Stimulated activated CD4-positive, alpha-beta T cell treated with anti-CD3 and anti-CD28 coated beads, Interleukin-12 subunit alpha, Interleukin-12 subunit beta, amount 100 ng/mL, for 24 hours (primary cell): Measurements from ENCODE around the gene MGAT4D.
"Not testable (repeated sequence)": the region's sequence is repeated elsewhere in the genome, so short reads cannot be mapped to it uniquely, and the experiment has no call there.

Experiments
- DNase-seq, 2 experiments: peaks; one replicate each; pipeline ENCODE4 v3.0.0-alpha.2; 2020; ENCODE audit warnings: low read depth in 2 of 2

Gene MGAT4D

DNA sequence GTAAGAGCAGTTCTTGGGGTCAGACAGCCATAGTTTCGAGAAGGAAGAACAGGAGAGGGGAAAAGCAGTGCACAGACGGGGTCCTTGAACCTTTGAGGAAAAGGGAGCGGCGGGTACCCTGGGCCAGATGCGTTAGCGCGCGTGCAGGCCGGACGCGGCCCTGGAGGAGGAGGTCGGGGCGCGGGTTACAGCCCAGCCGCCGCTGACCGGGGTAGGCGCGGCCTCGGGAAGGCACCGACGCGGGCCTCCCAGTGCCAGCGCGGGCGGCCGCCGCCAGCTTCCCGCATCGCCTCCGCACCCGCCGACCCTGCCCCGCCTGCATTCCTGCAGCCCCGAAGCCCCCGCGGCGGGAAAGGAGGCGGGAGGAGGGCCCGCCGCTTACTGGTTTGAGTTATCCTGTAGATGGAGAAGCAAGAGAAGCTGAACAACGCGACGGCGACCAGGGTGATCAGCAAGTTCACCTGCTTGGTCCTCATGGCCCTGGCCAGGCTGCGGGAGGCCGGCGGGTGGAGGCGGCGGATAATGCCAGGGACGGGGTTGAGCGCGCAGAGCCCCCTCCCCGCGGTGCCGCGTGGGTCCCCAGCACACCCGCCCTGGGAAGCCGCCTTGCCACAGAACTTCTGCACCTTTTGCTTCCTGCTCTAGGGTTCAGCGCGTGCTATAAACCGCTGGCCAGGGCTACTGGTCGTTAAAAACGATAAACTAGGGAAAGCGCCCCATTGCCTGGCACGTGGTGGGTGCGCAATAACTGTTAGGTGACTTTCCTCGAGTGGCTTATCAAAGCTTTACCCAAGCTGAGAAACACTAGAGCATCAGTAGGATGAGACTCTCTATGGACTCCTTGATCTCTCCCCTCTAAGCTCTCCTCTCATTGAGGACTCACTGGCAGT lies at the start of gene MGAT4D:
Gene MGAT4D, minus strand, starts transcription at position 547 of the 890 bp plus-strand sequence. Its CDS starts 71 bp downstream, at position 476.
- DNase-seq = no peak

DNA sequence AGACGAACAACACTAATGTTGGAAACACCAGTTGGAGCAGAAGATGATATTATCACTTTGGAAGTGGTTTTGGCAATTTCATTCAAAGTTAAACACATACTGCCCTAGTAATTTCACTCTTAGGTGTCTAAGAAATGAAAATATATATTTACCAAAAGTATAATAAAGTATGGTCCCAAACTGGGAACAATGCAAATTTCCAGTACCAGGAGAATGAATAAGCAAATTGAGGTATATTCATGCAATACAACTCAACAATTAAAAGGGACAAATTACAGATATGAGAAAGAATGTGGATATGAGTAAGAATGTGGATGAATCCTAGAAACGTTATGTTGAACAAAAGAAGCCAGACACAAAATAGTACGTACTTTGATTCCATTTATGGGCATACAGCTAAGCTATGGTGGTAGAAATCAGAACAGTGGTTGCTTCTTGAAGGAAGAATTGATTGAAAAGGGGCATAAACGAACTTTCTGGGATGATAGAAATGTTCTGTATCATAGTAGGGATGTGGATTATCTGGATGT lies 35.9 kb upstream of the MGAT4D start:
- no peak for DNase-seq

DNA sequence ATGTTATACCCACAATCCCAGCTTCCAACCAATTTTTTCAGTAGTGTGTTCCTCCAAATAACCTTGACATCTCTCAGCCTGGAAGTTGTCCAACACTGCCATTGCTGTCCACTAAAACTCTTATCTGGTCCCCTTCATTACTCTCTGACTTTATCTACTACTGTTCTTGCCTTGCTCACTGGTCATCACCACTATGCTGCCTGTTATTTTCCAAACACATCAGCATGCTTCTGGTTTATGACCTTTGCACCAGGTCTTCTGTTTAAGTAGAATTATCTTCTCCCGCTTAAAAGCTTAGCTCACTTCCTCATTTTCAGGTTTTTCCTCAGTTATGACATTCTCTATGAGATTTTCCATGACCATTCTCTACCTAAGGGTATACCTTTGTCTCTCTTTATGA lies 31.3 kb upstream of the MGAT4D start:
- DNase-seq = no peak

GRCh38 chr4:140523857-140524742 lies 26.0 kb upstream of the MGAT4D start, which contains the start of gene ELMOD2:
ELMOD2 (plus strand) TSS chr4:140524168; CDS start chr4:140525429, 1,261 bp downstream.
- DNase-seq = peak; percentile 94 to 95

GRCh38 chr4:140523370-140523856 lies 25.3 kb upstream of the MGAT4D start:
- DNase-seq = no peak

DNA sequence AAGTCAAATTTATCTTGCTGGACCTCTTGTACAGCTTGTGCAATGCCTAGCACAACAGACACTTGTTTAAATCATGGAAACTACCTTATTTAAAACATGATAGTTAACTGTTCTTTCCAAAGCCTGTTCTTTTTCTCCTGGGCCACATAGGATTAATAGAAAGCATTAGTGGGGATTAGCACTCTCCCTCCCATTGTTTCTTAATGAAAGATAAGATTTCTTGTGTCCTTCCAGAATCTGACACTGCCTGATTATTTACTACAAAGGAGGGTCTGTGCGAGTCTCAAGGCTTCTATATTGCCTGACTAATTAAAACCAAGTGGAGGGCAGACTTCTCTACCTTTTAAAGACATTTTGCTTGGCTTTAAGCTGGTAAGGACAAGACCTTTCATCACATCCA lies 17.3 kb upstream of the MGAT4D start:
- no peak for DNase-seq

DNA sequence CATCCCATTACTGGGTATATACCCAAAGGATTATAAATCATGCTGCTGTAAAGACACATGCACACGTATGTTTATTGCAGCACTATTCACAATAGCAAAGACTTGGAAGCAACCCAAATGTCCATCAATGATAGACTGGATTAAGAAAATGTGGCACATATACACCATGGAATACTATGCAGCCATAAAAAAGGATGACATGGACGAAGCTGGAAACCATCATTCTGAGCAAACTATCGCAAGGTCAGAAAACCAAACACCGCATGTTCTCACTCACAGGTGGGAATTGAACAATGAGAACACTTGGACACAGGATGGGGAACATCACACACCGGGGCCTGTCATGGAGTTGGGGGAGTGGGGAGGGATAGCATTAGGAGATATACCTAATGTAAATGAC lies 15.7 kb upstream of the MGAT4D start:
- DNase-seq = not testable (repeated sequence)

GRCh38 chr4:140504261-140504660 lies 6.2 kb upstream of the MGAT4D start:
- no peak for DNase-seq

DNA sequence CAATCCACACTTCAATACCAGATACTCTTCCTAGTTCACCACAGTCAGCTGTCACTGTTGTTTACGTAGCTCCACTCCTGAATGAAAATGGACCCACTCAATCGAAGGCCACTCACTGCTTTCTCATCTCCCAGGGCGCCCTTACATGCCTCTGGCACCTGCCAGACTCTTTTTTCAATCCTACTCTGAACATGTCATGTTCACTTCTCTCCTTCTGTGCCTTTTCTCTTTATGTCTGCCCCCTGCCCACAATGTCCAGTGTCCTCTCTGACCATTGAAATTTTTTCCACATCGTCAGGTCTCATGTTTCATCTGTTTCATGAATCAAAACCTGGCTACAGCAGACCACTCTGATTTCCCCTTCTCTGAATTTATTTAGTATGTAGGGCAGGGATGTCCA lies 1.3 kb upstream of the MGAT4D start:
- no peak for DNase-seq

- no peak for DNase-seq
Measured at GRCh38 chr4:140497405-140497746, 717 bp downstream of the MGAT4D start.

- DNase-seq = no peak
Measured at GRCh38 chr4:140485939-140486338, 12.2 kb downstream of the MGAT4D start.

DNA sequence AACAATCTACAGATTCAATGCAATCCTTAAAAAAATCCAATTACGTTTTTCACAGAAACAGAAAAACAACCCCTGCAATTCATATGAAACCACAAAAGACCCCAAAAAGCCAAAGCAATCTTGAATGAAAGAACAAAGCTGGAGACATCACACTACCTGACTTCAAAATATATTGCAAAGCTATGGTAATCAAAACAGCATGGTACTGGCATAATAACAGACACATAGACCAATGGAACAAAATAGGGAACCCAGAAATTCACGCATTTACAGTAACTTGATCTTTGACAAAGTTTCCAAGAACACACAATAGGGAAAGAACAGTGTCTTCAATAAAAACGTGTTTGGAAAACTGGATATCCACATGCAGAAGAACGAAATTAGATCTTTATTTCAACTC lies 14.6 kb downstream of the MGAT4D start:
- DNase-seq = no peak

DNA sequence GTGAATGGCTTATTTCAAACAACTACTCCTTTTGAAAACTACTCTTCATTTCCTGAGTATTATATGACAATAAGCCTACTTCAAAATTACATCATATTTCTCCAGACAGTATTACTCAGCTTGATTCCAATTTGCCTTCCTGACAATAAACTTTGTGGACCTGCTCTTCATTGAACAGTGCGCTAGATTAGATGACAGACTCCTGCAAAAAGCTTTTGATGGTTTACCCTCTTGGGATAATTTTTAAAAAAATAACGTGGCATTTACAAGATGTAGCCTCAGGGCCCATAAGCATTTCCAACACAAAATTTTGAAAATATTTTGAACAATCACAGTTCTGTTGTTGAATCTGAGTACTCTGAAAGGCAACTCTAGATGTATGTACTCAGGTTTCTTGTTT lies 25.9 kb downstream of the MGAT4D start:
- no peak for DNase-seq

DNA sequence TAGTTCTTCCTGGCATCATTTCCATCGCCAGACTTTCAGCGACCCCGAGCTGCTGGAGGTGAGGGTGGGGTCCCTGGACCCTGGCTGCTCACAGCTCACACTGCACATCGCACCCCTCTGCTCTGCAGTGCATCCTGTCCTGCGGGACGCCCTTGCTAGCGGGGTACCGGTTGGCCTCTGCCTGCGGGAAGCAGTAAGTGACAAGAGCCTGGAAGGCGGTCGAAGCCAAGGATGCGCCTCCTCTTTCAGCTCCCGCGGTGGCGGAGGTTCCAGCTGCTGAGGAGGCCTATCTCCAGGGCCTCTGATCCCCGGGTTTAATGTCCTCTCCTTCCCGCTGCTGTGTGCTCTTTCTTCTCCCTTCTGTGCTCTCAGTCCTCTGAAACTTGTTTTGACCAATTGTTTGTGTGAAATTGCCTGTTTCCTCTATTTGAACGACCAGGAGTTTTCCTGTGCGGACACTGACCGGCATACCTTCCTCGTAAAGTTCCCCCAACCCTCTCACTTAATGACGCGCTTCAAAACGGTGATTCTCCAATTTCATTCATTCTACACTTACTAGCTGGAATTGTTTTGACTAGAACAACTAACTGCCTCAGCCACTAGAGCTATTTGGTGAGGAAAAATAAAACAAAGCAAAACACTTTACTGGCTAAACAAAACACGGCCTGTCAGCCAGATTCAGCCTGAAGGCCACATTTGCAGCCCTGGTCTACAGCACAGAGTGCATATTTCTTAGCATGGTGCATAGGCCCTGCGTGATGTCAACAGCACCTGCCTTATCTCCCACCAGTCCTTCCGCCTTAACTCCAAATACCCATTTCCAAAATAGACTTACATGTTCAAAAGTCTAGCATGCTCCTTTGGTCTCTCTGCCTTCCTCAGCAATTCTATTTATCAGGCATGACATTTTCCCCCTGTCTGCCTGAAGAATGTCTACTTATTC lies 28.0 kb downstream of the MGAT4D start:
- DNase-seq = no peak

GRCh38 chr4:140466146-140466545 lies 31.9 kb downstream of the MGAT4D start:
- DNase-seq = no peak

DNA sequence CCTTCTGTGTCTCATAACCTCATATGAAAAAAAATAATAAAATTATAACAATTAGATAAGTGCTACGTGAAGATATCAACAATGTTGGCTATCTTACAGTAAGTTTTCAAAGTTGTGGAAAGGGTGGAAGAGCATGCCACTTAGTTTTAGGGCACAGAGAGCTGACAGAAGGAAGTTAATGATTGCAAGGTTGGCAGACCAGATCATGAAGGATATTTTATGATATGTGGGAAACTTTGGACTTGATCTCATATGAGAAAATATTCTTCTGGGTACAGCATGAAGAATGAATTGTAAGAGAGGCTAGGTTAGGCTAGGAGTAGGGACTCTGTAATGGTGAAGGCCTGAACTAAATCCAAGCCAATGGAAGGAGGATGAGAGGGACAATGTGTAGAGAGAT lies 34.5 kb downstream of the MGAT4D start:
- no peak for DNase-seq

GRCh38 chr4:140463182-140463581 lies 34.9 kb downstream of the MGAT4D start:
- no peak for DNase-seq

DNA sequence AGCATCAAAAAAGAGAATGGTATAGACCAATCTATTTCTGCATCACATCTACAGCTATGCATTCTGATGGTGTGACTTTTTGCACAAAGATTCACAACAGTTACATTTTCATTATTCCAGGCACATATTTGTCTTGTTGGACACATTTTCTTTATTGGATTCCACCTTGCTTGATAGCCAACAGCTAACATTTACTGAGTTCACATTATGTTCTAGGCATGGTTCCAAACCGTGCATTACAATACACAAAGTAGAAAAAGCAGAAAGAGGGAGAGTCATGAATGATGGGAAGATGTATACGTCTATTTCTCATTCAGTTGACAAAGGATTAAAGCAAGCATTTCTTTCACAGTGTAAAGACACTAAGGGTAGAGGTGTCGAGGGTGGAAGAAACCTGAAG lies 47.7 kb downstream of the MGAT4D start:
- DNase-seq = no peak

DNA sequence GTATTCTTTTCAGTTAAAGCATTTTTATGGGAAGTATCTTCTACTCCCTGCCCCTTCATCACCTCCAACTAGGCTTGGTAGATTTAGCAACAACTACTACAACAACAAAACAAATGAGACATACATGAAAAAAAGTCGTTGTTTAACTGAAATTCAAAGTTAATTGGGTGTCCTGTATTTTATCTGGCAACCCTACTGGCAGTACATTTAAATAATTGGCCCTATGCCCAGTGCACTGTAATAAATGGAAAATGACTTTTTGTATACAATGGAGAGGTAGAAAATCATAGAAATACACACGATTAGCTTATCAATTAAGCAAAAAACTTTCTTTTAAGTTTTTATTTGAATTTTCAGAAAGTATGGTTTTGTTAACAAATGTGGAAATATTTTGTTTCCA lies 49.3 kb downstream of the MGAT4D start:
- DNase-seq = no peak

DNA sequence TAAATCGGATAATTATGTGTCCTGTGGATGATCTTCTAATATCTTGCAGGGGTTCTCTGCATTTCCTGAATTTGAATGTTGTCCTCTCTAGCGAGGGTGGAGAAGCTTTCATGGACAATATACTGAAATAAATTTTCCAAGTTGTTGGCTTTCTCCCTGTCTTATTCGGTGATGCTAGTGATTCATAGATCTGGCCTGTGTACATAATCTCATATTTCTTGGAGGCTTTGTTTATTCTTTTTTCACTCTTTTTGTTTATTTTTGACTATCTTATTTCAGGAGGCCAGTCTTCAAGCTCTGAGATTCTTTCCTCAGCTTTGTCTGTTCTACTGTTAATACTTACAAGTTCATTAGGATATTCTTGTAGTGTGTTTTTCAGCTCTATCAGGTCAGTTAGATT lies 49.9 kb downstream of the MGAT4D start:
- no peak for DNase-seq

GRCh38 chr4:140444347-140444746 lies 53.7 kb downstream of the MGAT4D start:
- not testable (repeated sequence) for DNase-seq
